CD4-positive, CD25-positive, alpha-beta regulatory T cell (primary cell): Measurements from ENCODE around the gene ELOA. TPM values are rescaled to one million over a fixed set of nuclear protein-coding genes. Genes with fewer than 3 reads are reported as not detected.
A peak's percentile ranks its signal among the peaks of the same experiment; 100 is the strongest.
"Not testable (repeated sequence)": the region's sequence is repeated elsewhere in the genome, so short reads cannot be mapped to it uniquely, and the experiment has no call there.

Experiments used
- ATAC-seq, 2 donors: fragments of 150-1000 bp; cut with Tn5 transposase; one replicate each; pipeline ENCODE4 v1.10.0; 2021; ENCODE audit warnings: low read depth in 2 of 2, moderate number of reproducible peaks in 2 of 2, moderate library complexity in 1 of 2
- DNase-seq, 3 donors: peaks; one replicate each; pipeline versions ENCODE4 v3.0.0 to v3.0.0-alpha.2; 2012 to 2022; ENCODE audit warnings: mixed read lengths in 1 of 3
- H3K27ac ChIP-seq: one replicate; pipeline ENCODE4 v1.7.0; 2013; ENCODE audit warnings: mild to moderate bottlenecking, low read length; ENCODE audit not compliant: insufficient read depth, poor library complexity, severe bottlenecking
- H3K27me3 ChIP-seq: one replicate; pipeline ENCODE4 v1.7.0; 2013; ENCODE audit warnings: low read length; ENCODE audit not compliant: control insufficient read depth, insufficient read depth
- H3K36me3 ChIP-seq: one replicate; pipeline ENCODE4 v1.7.0; 2013; ENCODE audit warnings: mild to moderate bottlenecking, low read length, moderate library complexity; ENCODE audit not compliant: control insufficient read depth, insufficient read depth
- H3K4me1 ChIP-seq: 2 replicates; pipeline ENCODE4 v1.7.0; 2013; ENCODE audit warnings: mild to moderate bottlenecking, low read length; ENCODE audit not compliant: insufficient read depth, control insufficient read depth, poor library complexity, severe bottlenecking
- H3K4me3 ChIP-seq: one replicate; pipeline ENCODE4 v1.7.0; 2013; ENCODE audit warnings: low read depth, mild to moderate bottlenecking, low read length, moderate library complexity
- H3K9me3 ChIP-seq, 2 experiments: 1 replicate in 1 of 2; 2 replicates in 1 of 2; pipeline ENCODE4 v1.7.0; 2013; ENCODE audit warnings: low read length in 2 of 2, mild to moderate bottlenecking in 1 of 2, moderate library complexity in 1 of 2; ENCODE audit not compliant: control insufficient read depth in 2 of 2
- H3K27ac Mint-ChIP-seq, 3 donors: one replicate each; pipeline ENCODE4 v1.8.0; 2020 to 2022; ENCODE audit warnings: mild to moderate bottlenecking in 3 of 3, mixed read lengths in 3 of 3, moderate library complexity in 2 of 3
- H3K27me3 Mint-ChIP-seq: one replicate; pipeline ENCODE4 v1.8.0; 2022; ENCODE audit warnings: mild to moderate bottlenecking, mixed read lengths
- H3K36me3 Mint-ChIP-seq: one replicate; pipeline ENCODE4 v1.8.0; 2020; ENCODE audit warnings: mixed read lengths
- H3K4me1 Mint-ChIP-seq, 4 donors: one replicate each; pipeline ENCODE4 v1.8.0; 2020 to 2022; ENCODE audit warnings: mixed read lengths in 4 of 4, mild to moderate bottlenecking in 1 of 4
- H3K4me3 Mint-ChIP-seq, 4 donors: one replicate each; pipeline ENCODE4 v1.8.0; 2020 to 2022; ENCODE audit warnings: mild to moderate bottlenecking in 4 of 4, mixed read lengths in 4 of 4, moderate library complexity in 3 of 4
- H3K9me3 Mint-ChIP-seq, 7 donors: one replicate each; pipeline ENCODE4 v1.8.0; 2020 to 2022; ENCODE audit warnings: mixed read lengths in 7 of 7, mild to moderate bottlenecking in 3 of 7, moderate library complexity in 2 of 7
- polyA plus RNA-seq, 4 donors: library from polyadenylated mRNA; unstranded; fragments of 300-500 nt; fragmentation: Illumina TruSeq; gene quantifications; one replicate each; pipeline ENCODE4 v1.2.3, GENCODE V29; 2021
- total RNA-seq: library from RNA; stranded (reverse); gene quantifications from one replicate; pipeline ENCODE4 v1.2.3, GENCODE V29; 2022

Gene ELOA
- total and polyA plus RNA-seq, 5 donors from 2014 or later: 22.6 to 42.0 (median 34.3) TPM

DNA sequence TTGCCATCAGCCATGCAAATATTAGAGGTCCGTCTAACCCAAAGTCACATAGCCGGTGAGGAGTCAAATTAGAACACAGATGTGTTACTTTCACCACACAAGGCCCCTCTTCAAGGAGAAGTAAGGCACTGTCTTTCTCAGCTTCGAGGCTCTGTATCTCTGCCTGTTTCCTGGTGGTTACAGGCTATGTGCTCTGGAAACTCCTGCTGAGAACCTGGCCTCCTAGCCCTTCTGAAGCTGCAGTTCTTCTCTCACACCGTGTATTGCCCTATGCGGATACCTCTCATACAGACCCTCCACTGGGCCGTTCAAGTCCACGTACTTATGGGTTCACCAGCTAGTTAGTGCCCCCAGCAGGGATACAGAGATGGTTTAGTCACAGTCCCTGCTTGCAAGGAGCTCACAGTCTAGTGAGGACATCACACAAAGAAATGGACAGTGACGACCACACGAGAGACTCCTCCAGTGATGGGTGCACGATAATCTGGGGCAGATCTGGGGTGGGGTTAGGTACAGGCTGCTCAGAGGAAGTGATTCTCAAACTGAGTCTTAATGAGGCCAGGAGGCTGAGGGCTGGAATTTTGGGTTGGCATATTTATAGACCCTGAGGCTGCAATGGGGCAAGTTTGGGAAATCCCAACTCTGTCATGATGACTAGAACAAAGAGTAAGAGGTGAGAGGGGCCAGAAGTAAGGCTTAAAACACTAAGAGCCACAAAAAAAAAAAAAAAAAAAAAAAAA is 22.8 kb upstream of the ELOA start:
- Histone ChIP-seq H3K27ac (no peak overlapping the region), H3K36me3 (no peaks in the 10 kb centered on the region), H3K4me1 (peaks cover 3% of the 10 kb centered on the region), H3K4me3 (no peak overlapping the region), H3K27me3 (no peaks in the 10 kb centered on the region), H3K9me3 (no peaks in the 10 kb centered on the region)
- peak; percentile 31 to 50 for ATAC-seq
- Mint-ChIP-seq H3K9me3 (no peaks in the 10 kb centered on the region), H3K27me3 (no peaks in the 10 kb centered on the region), H3K27ac (peak overlapping the region in 2 of 3 donors; percentile 70 to 79), H3K4me3 (peak overlapping the region in 1 of 4 donors; percentile 4), H3K4me1 (peaks cover 0 to 14% (median 6%) of the 10 kb centered on the region in 4 donors), H3K36me3 (peaks cover 4% of the 10 kb centered on the region)
- DNase-seq: peak in 1 of 3 donors; percentile 32

GRCh38 chr1:23722652-23723051 is 20.6 kb upstream of the ELOA start:
- H3K36me3 Mint-ChIP-seq: peaks cover 4% of the 10 kb centered on the region
- peaks cover 3% of the 10 kb centered on the region for H3K4me1 ChIP-seq
- H3K36me3 ChIP-seq: no peaks in the 10 kb centered on the region
- no peak overlapping the region for H3K4me3 ChIP-seq
- H3K27ac ChIP-seq: no peak overlapping the region
- DNase-seq: no peak
- H3K9me3 ChIP-seq: no peaks in the 10 kb centered on the region
- H3K4me3 Mint-ChIP-seq: no peak overlapping the region
- H3K27ac Mint-ChIP-seq: peak overlapping the region in 1 of 3 donors; percentile 90
- H3K4me1 Mint-ChIP-seq: peaks cover 0 to 12% (median 6%) of the 10 kb centered on the region in 4 donors
- no peak for ATAC-seq
- no peaks in the 10 kb centered on the region for H3K27me3 Mint-ChIP-seq
- no peaks in the 10 kb centered on the region for H3K27me3 ChIP-seq
- H3K9me3 Mint-ChIP-seq: no peaks in the 10 kb centered on the region

DNA sequence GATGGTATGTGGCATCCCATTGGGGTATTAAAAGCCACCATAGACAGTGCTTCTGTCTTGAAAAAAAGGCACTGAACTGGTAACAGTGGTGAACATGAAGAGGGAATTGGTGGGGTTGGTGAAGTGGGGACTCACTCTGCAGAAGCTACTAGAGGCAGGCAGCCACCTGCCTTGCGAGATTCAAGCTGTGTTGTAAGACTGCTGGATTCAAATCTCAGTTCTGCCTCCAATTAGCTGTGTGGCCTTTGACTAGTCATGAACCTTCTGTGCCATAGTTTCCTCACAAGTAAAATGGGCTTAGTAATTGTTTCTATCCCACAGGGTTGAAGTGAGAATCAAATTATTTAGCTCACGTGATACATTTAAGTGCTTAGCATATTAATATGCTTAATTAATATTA is 16.6 kb upstream of the ELOA start:
- Mint-ChIP-seq H3K9me3 (no peaks in the 10 kb centered on the region), H3K27ac (no peak overlapping the region), H3K27me3 (no peaks in the 10 kb centered on the region), H3K36me3 (peaks cover 10% of the 10 kb centered on the region), H3K4me3 (no peak overlapping the region), H3K4me1 (peaks cover 0 to 6% (median 2%) of the 10 kb centered on the region in 4 donors)
- ATAC-seq (no peak), DNase-seq (no peak)
- Histone ChIP-seq H3K9me3 (no peaks in the 10 kb centered on the region), H3K27ac (no peak overlapping the region), H3K36me3 (no peaks in the 10 kb centered on the region), H3K4me1 (no peaks in the 10 kb centered on the region), H3K4me3 (no peak overlapping the region), H3K27me3 (no peaks in the 10 kb centered on the region)

DNA sequence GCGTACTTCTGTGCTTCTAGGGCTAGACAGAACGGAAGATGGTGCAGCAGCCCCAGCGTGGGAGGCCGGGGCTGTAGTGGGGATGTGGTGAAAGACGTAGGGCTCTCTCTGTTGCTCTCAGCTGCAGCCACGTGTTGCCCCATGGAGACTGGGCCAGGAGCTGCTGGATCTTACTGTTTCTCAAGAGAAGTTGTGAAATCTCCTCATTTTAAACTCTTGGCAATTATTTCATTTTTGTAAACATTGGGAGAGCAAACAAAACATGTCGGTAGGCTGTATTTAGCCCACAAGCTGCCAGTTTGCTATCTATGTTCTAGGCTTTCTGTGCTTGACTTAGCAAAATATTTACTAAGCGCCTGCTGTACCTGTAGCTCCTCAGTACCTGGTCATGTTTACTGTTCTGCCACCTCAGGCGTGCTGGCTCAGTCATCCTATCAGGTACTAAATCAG is 15.9 kb upstream of the ELOA start:
- no peak for ATAC-seq
- Histone ChIP-seq H3K27ac (no peak overlapping the region), H3K9me3 (no peaks in the 10 kb centered on the region)

DNA sequence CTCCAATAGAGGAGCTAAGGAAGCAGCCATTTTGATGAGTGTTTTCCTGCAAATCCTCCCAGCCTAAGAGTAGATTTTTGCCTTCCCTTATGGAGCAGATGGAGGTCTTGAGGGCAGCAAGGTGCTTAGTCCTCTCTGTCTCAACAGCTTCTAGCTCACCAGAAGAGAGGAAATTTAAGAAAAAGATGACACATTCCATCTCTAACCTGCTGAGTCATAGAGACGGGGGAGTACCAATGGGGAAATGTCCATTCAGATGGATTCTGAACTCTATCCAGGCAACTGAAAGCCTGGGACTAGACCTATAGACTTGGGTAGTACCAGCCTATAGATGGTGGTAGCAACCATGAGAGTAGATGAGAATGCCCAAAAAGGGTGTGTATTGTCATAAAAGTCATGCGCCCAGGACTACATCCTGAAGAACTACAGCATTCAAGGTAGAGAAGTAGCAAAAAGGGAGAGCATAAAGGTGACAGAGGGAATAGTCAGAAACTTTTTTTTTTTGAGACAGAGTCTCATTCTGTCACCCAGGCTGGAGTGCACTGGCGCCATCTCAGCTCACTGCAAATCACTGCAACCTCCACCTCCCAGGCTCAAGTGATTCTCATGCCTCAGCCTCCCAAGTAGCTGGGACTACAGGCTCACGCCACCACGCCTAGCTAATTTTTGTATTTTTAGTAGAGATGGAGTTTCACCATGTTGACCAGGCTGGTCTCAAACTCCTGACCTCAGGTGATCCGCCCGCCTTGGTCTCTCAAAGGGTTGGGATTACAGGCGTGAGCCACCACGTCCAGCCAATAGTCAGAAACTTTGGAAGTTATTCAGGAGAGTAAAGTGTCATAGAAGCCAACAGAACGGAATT is 10.7 kb upstream of the ELOA start:
- Histone ChIP-seq H3K9me3 (no peaks in the 10 kb centered on the region), H3K27ac (no peak overlapping the region), H3K4me1 (no peaks in the 10 kb centered on the region), H3K27me3 (no peaks in the 10 kb centered on the region), H3K4me3 (no peak overlapping the region), H3K36me3 (no peaks in the 10 kb centered on the region)
- ATAC-seq: no peak
- Mint-ChIP-seq H3K4me3 (no peak overlapping the region), H3K27ac (no peak overlapping the region), H3K9me3 (no peaks in the 10 kb centered on the region), H3K36me3 (peaks cover 12% of the 10 kb centered on the region), H3K27me3 (no peaks in the 10 kb centered on the region), H3K4me1 (peaks cover 0 to 7% (median 2%) of the 10 kb centered on the region in 4 donors)
- no peak for DNase-seq

More for the DNA sequence above, 15.9 kb upstream of the ELOA start:
- Histone ChIP-seq H3K36me3 (no peaks in the 10 kb centered on the region), H3K4me3 (no peak overlapping the region), H3K27me3 (no peaks in the 10 kb centered on the region), H3K4me1 (no peaks in the 10 kb centered on the region)
- DNase-seq: no peak
- H3K27me3 Mint-ChIP-seq: no peaks in the 10 kb centered on the region
- H3K9me3 Mint-ChIP-seq: no peaks in the 10 kb centered on the region
- peaks cover 0 to 9% (median 2%) of the 10 kb centered on the region in 4 donors for H3K4me1 Mint-ChIP-seq
- no peak overlapping the region for H3K4me3 Mint-ChIP-seq
- H3K27ac Mint-ChIP-seq: no peak overlapping the region
- peaks cover 14% of the 10 kb centered on the region for H3K36me3 Mint-ChIP-seq

DNA sequence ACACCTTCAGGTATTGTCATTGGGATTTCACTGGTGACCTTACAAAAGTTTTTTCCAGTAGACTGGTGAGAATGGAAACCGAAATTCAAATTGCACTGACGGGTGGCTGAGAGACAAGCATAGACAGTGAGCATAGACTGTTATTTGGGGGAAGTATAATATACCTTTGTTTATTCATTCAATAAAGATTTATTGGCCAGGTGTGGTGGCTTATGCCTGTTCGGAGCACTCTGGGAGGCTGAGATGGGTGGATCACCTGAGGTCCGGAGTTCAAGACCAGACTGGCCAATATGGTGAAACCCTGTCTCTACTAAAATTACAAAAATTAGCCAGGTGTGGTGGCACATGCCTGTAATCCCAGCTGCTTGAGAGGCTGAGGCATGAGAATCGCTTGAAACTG is 10.0 kb upstream of the ELOA start:
- H3K27me3 ChIP-seq, H3K27me3 Mint-ChIP-seq, H3K36me3 ChIP-seq, DNase-seq, H3K4me3 Mint-ChIP-seq, ATAC-seq, H3K27ac ChIP-seq, H3K27ac Mint-ChIP-seq, H3K9me3 Mint-ChIP-seq, H3K9me3 ChIP-seq, H3K4me1 Mint-ChIP-seq, H3K4me3 ChIP-seq, H3K4me1 ChIP-seq: not testable (repeated sequence)
- peaks cover 12% of the 10 kb centered on the region for H3K36me3 Mint-ChIP-seq

DNA sequence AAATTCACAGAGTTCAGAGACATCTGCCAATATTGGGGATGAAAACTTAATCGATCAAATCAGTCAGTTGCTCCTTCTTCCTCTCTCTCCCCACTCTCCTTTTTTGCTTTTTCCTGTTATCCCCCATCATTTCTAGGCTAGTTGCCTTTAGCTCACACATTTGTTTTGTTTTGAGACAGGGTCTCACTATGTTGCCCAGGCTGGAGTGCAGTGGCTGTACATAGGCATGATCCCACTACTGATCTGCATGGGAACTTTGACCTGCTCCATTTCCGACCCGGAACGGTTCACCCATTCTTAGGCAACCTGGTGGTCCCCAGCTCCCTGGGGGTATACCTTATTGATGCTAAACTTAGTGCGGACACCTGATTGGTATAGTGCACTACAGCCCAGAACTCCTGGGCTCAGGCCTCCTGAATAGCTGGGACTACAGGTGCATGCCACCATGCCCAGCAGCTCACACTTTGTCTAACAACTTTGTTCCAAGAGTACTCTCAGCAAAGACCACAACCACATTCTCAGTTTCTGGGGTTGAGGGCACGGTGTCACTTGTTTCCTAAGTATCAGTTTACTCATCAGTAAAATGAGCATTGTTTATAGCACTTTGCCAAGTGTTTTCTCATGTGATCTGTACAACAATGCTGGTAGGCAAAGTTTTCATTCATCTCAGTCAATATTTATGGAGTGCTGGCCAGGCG is 6.7 kb upstream of the ELOA start:
- Mint-ChIP-seq H3K9me3 (no peaks in the 10 kb centered on the region), H3K4me1 (peaks cover 0 to 3% (median 0%) of the 10 kb centered on the region in 4 donors), H3K27me3 (no peaks in the 10 kb centered on the region), H3K27ac (peak overlapping the region in 1 of 3 donors; percentile 7), H3K36me3 (peaks cover 6% of the 10 kb centered on the region), H3K4me3 (no peak overlapping the region)
- H3K4me1 ChIP-seq: no peaks in the 10 kb centered on the region
- H3K9me3 ChIP-seq: no peaks in the 10 kb centered on the region
- ATAC-seq: no peak
- no peak overlapping the region for H3K27ac ChIP-seq
- H3K4me3 ChIP-seq: no peak overlapping the region
- no peaks in the 10 kb centered on the region for H3K27me3 ChIP-seq
- no peaks in the 10 kb centered on the region for H3K36me3 ChIP-seq
- DNase-seq: no peak
